Measurements from ENCODE around the gene PLEKHA1. TPM values are rescaled to one million over a fixed set of nuclear protein-coding genes. Genes with fewer than 3 reads are reported as not detected.

Gene PLEKHA1
- total and polyA plus RNA-seq, 2 of the 13 experiments (the other 11 are each of a cell fraction or from before 2014, with no cell fraction given): 32.2 to 53.3 TPM

- no peak for TF ChIP-seq ZNF318 (CRISPR knock-in tag; IDR thresholded peaks at IDR 0.05)
- no peak for TF ChIP-seq HHEX (CRISPR knock-in tag; IDR thresholded peaks at IDR 0.05)
- no peak for TF ChIP-seq MYPOP (CRISPR knock-in tag; IDR thresholded peaks at IDR 0.05)
- no peak for TF ChIP-seq BRD4 (CRISPR knock-in tag; IDR thresholded peaks at IDR 0.05)
- TF ChIP-seq ZBTB26 (CRISPR knock-in tag; IDR thresholded peaks at IDR 0.05; ENCODE audit: borderline replicate concordance): peak; percentile 42; the same call in 1 of the 2 replicates
- peak; percentile 49; the same call in 1 of the 2 replicates for TF ChIP-seq FOXA3 (CRISPR knock-in tag; IDR thresholded peaks at IDR 0.05)
- TF ChIP-seq RXRB (CRISPR knock-in tag; IDR thresholded peaks at IDR 0.05; ENCODE audit: borderline replicate concordance): peak; percentile 33; the same call in 1 of the 2 replicates
- no peak for TF ChIP-seq ZNF10 (CRISPR knock-in tag; IDR thresholded peaks at IDR 0.05; ENCODE audit: borderline replicate concordance, low read depth)
- no peak for TF ChIP-seq ZNF234 (CRISPR knock-in tag; conservative IDR thresholded peaks at IDR 0.05)
- no peak for TF ChIP-seq ZNF574 (CRISPR knock-in tag; IDR thresholded peaks at IDR 0.05)
- no peak for TF ChIP-seq ZNF44 (CRISPR knock-in tag; IDR thresholded peaks at IDR 0.05)
These were observed 7.2 kb downstream of the PLEKHA1 start (continued) for GRCh38 chr10:122381680-122382079.
